Bone marrow (tissue), 2 donors: ENCODE data around the gene HSD3B7.

ENCODE experiments used
- DNase-seq, 2 donors: peaks; one replicate each; lab custom pipeline; 2025; lab: John Stamatoyannopoulos, UW

Gene HSD3B7

GRCh38 chr16:30957456-30958174 lies 27.4 kb upstream of the HSD3B7 start, which contains the start of gene SETD1A:
TSS of gene SETD1A (plus strand) at chr16:30957754. CDS start at chr16:30958732, 978 bp downstream.
- peak; percentile 91 to 99 for DNase-seq

GRCh38 chr16:30958175-30959079 lies 26.6 kb upstream of the HSD3B7 start:
- no peak for DNase-seq

GRCh38 chr16:30961384-30961783 lies 23.6 kb upstream of the HSD3B7 start:
- no peak for DNase-seq

- DNase-seq, result no peak
These were observed 21.0 kb upstream of the HSD3B7 start for GRCh38 chr16:30963925-30964511.

- no peak for DNase-seq
These were observed 20.3 kb upstream of the HSD3B7 start for GRCh38 chr16:30964574-30965226.

GRCh38 chr16:30965436-30965835 lies 19.6 kb upstream of the HSD3B7 start:
- no peak for DNase-seq

GRCh38 chr16:30966033-30966619 lies 18.9 kb upstream of the HSD3B7 start:
- no peak for DNase-seq

- DNase-seq, result no peak
These were observed 17.2 kb upstream of the HSD3B7 start for GRCh38 chr16:30967795-30968194.

- no peak for DNase-seq
These were observed 15.7 kb upstream of the HSD3B7 start for GRCh38 chr16:30969246-30969842.

- DNase-seq, result no peak
These were observed 13.7 kb upstream of the HSD3B7 start for GRCh38 chr16:30971298-30971697.

- no peak for DNase-seq
These were observed 12.1 kb upstream of the HSD3B7 start for GRCh38 chr16:30972872-30973271.

- DNase-seq, result no peak
These were observed 10.7 kb upstream of the HSD3B7 start for GRCh38 chr16:30974348-30974747.

GRCh38 chr16:30976486-30976885 lies 8.5 kb upstream of the HSD3B7 start:
- no peak for DNase-seq

- no peak for DNase-seq
These were observed 7.5 kb upstream of the HSD3B7 start for GRCh38 chr16:30977502-30977901.

GRCh38 chr16:30979170-30980022 lies 5.6 kb upstream of the HSD3B7 start:
- no peak for DNase-seq

GRCh38 chr16:30980023-30980371 lies 5.0 kb upstream of the HSD3B7 start:
- DNase-seq, result no peak

GRCh38 chr16:30980434-30980833 lies 4.6 kb upstream of the HSD3B7 start:
- no peak for DNase-seq

GRCh38 chr16:30980959-30981358 lies 4.0 kb upstream of the HSD3B7 start:
- DNase-seq, result no peak

GRCh38 chr16:30982548-30983288 lies 2.3 kb upstream of the HSD3B7 start:
- DNase-seq, result no peak
